ENCODE data around the gene DRGX.

DRGX gene

DNA sequence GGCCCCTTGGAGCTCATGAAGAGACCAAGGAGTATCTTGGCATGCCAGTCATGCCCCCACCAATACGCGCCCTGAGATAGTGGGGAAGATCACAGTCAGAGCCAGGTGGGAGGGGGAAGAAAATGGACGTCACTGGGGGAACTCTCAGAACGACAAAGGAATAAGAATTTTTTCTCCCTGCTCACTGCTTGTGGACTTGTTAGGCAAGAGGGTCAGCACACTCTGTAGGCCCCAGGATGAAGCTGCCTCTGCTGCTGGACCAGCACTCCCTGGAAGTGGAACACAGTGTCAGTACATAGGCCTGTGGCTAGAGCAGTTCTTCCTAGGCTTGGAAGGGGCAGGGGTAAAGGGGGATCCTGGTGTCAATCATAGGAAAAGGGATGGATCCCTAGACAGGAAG is 46.5 kb downstream of the DRGX start:
- Histone ChIP-seq H3K27ac (replicated peaks) (no peak overlapping the region), H3K27me3 (ENCODE audit: insufficient read depth, poor library complexity, severe bottlenecking) (no peaks in the 10 kb centered on the region)

DNA sequence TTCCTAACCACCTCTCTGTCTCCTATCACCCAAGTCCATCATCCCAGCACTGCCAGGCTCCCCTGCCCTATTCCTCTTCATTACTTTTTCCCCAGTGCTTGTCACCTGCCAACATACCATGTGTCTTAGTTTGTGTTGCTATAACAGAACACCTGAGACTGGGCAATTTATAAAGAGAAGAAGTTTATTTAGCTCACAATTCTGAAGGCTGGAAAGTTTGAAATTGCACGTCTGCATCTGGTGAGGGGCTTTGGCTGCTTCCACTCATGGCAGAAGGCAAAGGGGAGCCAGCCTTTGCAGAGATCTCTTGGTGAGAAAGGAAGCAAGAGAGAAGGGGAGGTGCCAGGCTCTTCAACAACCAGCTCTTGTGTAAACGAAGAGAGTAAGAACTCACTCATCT is 47.3 kb downstream of the DRGX start:
- H3K27ac ChIP-seq (replicated peaks) = no peak overlapping the region
- TF ChIP-seq, protein P1, sequence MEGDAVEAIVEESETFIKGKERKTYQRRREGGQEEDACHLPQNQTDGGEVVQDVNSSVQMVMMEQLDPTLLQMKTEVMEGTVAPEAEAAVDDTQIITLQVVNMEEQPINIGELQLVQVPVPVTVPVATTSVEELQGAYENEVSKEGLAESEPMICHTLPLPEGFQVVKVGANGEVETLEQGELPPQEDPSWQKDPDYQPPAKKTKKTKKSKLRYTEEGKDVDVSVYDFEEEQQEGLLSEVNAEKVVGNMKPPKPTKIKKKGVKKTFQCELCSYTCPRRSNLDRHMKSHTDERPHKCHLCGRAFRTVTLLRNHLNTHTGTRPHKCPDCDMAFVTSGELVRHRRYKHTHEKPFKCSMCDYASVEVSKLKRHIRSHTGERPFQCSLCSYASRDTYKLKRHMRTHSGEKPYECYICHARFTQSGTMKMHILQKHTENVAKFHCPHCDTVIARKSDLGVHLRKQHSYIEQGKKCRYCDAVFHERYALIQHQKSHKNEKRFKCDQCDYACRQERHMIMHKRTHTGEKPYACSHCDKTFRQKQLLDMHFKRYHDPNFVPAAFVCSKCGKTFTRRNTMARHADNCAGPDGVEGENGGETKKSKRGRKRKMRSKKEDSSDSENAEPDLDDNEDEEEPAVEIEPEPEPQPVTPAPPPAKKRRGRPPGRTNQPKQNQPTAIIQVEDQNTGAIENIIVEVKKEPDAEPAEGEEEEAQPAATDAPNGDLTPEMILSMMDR (IDR thresholded peaks at IDR 0.05; ENCODE audit: insufficient read depth, low read length) = no peak
- TF ChIP-seq POLR2AphosphoS5 (IDR thresholded peaks at IDR 0.05; ENCODE audit: low read depth) (no peak), SPI1 (IDR thresholded peaks at IDR 0.05; ENCODE audit: borderline replicate concordance, low read depth) (no peak)
- TF ChIP-seq, protein P2, sequence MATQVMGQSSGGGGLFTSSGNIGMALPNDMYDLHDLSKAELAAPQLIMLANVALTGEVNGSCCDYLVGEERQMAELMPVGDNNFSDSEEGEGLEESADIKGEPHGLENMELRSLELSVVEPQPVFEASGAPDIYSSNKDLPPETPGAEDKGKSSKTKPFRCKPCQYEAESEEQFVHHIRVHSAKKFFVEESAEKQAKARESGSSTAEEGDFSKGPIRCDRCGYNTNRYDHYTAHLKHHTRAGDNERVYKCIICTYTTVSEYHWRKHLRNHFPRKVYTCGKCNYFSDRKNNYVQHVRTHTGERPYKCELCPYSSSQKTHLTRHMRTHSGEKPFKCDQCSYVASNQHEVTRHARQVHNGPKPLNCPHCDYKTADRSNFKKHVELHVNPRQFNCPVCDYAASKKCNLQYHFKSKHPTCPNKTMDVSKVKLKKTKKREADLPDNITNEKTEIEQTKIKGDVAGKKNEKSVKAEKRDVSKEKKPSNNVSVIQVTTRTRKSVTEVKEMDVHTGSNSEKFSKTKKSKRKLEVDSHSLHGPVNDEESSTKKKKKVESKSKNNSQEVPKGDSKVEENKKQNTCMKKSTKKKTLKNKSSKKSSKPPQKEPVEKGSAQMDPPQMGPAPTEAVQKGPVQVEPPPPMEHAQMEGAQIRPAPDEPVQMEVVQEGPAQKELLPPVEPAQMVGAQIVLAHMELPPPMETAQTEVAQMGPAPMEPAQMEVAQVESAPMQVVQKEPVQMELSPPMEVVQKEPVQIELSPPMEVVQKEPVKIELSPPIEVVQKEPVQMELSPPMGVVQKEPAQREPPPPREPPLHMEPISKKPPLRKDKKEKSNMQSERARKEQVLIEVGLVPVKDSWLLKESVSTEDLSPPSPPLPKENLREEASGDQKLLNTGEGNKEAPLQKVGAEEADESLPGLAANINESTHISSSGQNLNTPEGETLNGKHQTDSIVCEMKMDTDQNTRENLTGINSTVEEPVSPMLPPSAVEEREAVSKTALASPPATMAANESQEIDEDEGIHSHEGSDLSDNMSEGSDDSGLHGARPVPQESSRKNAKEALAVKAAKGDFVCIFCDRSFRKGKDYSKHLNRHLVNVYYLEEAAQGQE (IDR thresholded peaks at IDR 0.05; ENCODE audit: insufficient replicate concordance, low read depth) = no peak
- DNase-seq (ENCODE audit: low read depth in 1 of 2, low spot score in 1 of 2) = no peak
- H3K27me3 ChIP-seq (ENCODE audit: insufficient read depth, poor library complexity, severe bottlenecking) = no peaks in the 10 kb centered on the region
- H3K4me3 ChIP-seq (replicated peaks; ENCODE audit: insufficient read depth, low read length) = no peak overlapping the region

More for the DNA sequence above, 46.5 kb downstream of the DRGX start:
- no peak overlapping the region for H3K4me3 ChIP-seq (replicated peaks; ENCODE audit: insufficient read depth, low read length)
- no peak for DNase-seq (ENCODE audit: low read depth in 1 of 2, low spot score in 1 of 2)
- TF ChIP-seq, protein P1 (IDR thresholded peaks at IDR 0.05; ENCODE audit: insufficient read depth, low read length) = no peak
- TF ChIP-seq GABPA (IDR thresholded peaks at IDR 0.05; ENCODE audit: low read depth) (no peak), POLR2AphosphoS5 (IDR thresholded peaks at IDR 0.05; ENCODE audit: low read depth) (no peak), SPI1 (IDR thresholded peaks at IDR 0.05; ENCODE audit: borderline replicate concordance, low read depth) (no peak)
- TF ChIP-seq, protein P2 (IDR thresholded peaks at IDR 0.05; ENCODE audit: insufficient replicate concordance, low read depth) = no peak

DNA sequence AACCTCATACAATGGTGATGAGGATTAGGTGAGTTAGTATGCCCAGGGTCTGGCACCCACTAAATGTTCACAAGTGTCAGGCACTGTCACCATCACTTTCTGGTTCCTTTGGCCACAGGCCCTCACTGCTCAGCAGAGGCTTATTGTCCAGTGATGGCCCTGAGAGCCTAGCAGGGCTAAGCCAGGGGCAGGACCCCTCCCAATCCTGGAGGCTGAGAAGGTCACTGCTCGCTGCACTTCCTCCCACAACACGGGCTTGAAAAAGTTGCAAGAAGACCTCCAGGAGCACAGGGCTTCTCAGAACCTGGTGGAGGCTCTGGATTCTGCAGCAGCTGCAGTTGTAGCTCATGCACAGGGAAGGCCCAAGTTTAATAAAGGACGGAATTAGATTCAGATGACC is 48.1 kb downstream of the DRGX start:
- no peak overlapping the region for H3K27ac ChIP-seq (replicated peaks)
- no peak for TF ChIP-seq POLR2AphosphoS5 (IDR thresholded peaks at IDR 0.05; ENCODE audit: low read depth)
- TF ChIP-seq, protein P2 (IDR thresholded peaks at IDR 0.05; ENCODE audit: insufficient replicate concordance, low read depth) = no peak
- no peak for TF ChIP-seq SPI1 (IDR thresholded peaks at IDR 0.05; ENCODE audit: borderline replicate concordance, low read depth)

DNA sequence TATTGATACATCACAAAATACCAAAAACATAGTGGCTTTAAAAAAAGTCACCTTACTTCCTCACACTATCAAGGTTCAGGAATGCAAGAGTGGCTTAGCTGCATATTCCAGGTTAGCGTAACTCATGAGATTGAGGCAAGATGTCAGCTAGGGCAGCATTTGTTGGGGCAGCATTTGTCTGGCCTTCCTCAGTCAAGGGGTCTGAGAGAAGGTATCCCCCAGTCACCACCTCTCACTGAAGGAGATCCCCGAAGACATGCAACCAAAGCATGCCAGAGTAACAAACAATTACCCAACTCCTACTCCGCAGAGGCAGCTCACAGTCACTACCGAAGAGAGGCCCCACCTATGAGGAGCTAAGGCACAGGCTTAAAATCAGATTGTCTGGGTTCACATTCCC is 48.5 kb downstream of the DRGX start:
- TF ChIP-seq POLR2AphosphoS5 (IDR thresholded peaks at IDR 0.05; ENCODE audit: low read depth) (no peak), GABPA (IDR thresholded peaks at IDR 0.05; ENCODE audit: low read depth) (no peak), SPI1 (IDR thresholded peaks at IDR 0.05; ENCODE audit: borderline replicate concordance, low read depth) (no peak)
- TF ChIP-seq, protein P2 (IDR thresholded peaks at IDR 0.05; ENCODE audit: insufficient replicate concordance, low read depth) = no peak
- TF ChIP-seq, protein P1 (IDR thresholded peaks at IDR 0.05; ENCODE audit: insufficient read depth, low read length) = no peak

More for the DNA sequence above, 48.1 kb downstream of the DRGX start:
- Histone ChIP-seq H3K27me3 (ENCODE audit: insufficient read depth, poor library complexity, severe bottlenecking) (no peaks in the 10 kb centered on the region), H3K4me3 (replicated peaks; ENCODE audit: insufficient read depth, low read length) (no peak overlapping the region)
- DNase-seq (ENCODE audit: low read depth in 1 of 2, low spot score in 1 of 2) = no peak

More for the DNA sequence above, 48.5 kb downstream of the DRGX start:
- no peak for DNase-seq (ENCODE audit: low read depth in 1 of 2, low spot score in 1 of 2)
- H3K27me3 ChIP-seq (ENCODE audit: insufficient read depth, poor library complexity, severe bottlenecking) = no peaks in the 10 kb centered on the region
- H3K27ac ChIP-seq (replicated peaks) = no peak overlapping the region
- H3K4me3 ChIP-seq (replicated peaks; ENCODE audit: insufficient read depth, low read length) = no peak overlapping the region
